Omental fat pad (tissue), 4 donors: Measurements from ENCODE around the gene TMOD3. TPM values are rescaled to one million over a fixed set of nuclear protein-coding genes. Genes with fewer than 3 reads are reported as not detected.

Experiments
- ATAC-seq: fragments of 150-250 bp; one replicate; pipeline ENCODE4 v1.9.1; 2016; ENCODE audit warnings: mild to moderate bottlenecking, moderate library complexity; ENCODE audit not compliant: low FRiP score
- DNase-seq: peaks from one replicate; pipeline ENCODE4 v3.0.0-alpha.2; 2019; ENCODE audit warnings: low spot score
- CTCF ChIP-seq, 3 donors: fragments of 450-650 bp; IDR thresholded peaks; one replicate each; pipeline ENCODE4 v1.5.1; 2016 to 2017; ENCODE audit warnings: antibody characterized with exemption in 3 of 3, mild to moderate bottlenecking in 3 of 3, moderate library complexity in 2 of 3
- small RNA-seq: library from RNA; depleted of rRNA; stranded (forward); fragments of <200 nt; gene quantifications from one replicate; pipeline ENCODE3, GENCODE V24; 2016
- total RNA-seq, 4 donors: library from RNA; depleted of rRNA; stranded (reverse); fragments of >200 nt; gene quantifications; one replicate each; pipeline ENCODE4 v1.1.0, GENCODE V29; 2016

The TMOD3 gene
- total RNA-seq, 4 donors from 2014 or later = 25.7 to 47.0 (median 37.3) TPM

- no peak for DNase-seq
- no peak for TF ChIP-seq CTCF (IDR thresholded peaks at IDR 0.05)
- no peak for ATAC-seq
These were observed 109.8 kb downstream of the TMOD3 start for GRCh38 chr15:51939216-51939615.

DNA sequence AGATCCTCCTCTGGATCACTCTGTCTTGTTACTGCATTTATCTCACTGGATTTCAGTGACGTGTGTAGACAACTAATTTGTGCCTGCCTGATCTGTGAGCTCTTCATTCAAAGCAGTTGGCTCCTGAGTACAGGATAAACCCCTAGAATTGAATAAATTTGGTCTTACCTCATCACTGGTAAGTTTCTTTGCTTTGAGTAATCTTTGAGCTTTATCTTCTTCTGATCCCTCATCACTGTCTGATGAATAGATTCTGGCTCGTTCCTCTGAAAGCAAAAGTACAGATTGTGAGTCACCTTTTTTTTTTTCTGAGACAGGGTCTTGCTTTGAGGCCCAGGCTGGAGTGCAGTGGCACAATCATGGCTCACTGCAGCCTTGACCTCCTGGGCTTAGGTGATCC, 117.7 kb downstream of the TMOD3 start:
- DNase-seq (no peak), ATAC-seq (no peak)
- TF ChIP-seq CTCF (IDR thresholded peaks at IDR 0.05) = no peak

GRCh38 chr15:51952805-51953204, 123.4 kb downstream of the TMOD3 start:
- ATAC-seq = no peak
- DNase-seq = no peak
- no peak for TF ChIP-seq CTCF (IDR thresholded peaks at IDR 0.05)

DNA sequence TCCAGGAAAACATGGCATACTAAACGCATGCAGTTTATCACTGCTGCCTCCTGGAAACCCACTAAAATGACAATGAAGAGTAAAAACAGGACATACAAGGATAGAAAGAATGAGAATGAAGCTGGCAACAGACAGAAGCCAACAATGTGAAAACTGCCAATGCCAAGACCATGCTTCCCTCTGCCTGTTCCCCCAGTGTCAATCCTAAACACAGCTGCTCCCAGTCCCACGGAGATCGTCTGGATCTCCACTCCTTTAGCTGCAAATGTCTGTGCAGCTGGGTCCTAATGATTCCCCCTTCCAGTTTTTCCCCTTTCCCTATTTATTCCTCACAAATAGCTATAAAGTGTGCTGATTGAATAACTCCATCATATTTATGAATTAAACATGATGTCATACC, 126.1 kb downstream of the TMOD3 start:
- no peak for TF ChIP-seq CTCF (IDR thresholded peaks at IDR 0.05)
- DNase-seq = no peak
- ATAC-seq = no peak

Small RNA genes lying within 50 kb of the gene (small RNA-seq; reads per million reads assigned to genes)
- gene AC090971.5 = not detected
- gene RF00017 = not detected
- gene RF00019 = not detected
- gene RNU6-90P = not detected

Other genes with a start within 250 kb of the TMOD3 start
- 10 to 100 TPM; 47.5 to 77.2 (median 54.5) TPM for gene DMXL2, start 206.9 kb upstream of the TMOD3 start, total RNA-seq
- gene SCG3, start 148.2 kb upstream of the TMOD3 start, total RNA-seq = under 1 TPM in 1 of 4 donors, not detected in 3; 0.47 TPM
- gene LYSMD2, start 92.0 kb upstream of the TMOD3 start, total RNA-seq = 10 to 100 TPM in 3 of 4 donors, 1 to 10 TPM in 1; 8.9 to 21.5 (median 15.9) TPM
- gene TMOD2, start 78.1 kb upstream of the TMOD3 start, total RNA-seq = 10 to 100 TPM in 2 of 4 donors, 1 to 10 TPM in 2; 6.5 to 28.5 (median 12.4) TPM
- gene LEO1, start 142.1 kb downstream of the TMOD3 start, total RNA-seq = 10 to 100 TPM; 11.4 to 19.6 (median 15.0) TPM
- 10 to 100 TPM; 20.3 to 44.9 (median 28.9) TPM for gene MAPK6, start 189.6 kb downstream of the TMOD3 start, total RNA-seq